NT2/D1 (cell line): ENCODE data around the gene ADAMTSL1.

Source experiments
- SUZ12 ChIP-seq: IDR thresholded peaks from 2 replicates; pipeline ENCODE4 v1.6.1; 2011; ENCODE audit not compliant: insufficient read length, insufficient read depth; ENCODE audit errors: extremely low read depth
- YY1 ChIP-seq: IDR thresholded peaks from 2 replicates; pipeline ENCODE4 v1.6.1; 2011; ENCODE audit not compliant: insufficient read length, insufficient read depth
- ZNF274 ChIP-seq: IDR thresholded peaks from 2 replicates; pipeline ENCODE4 v1.6.1; 2011; ENCODE audit warnings: mild to moderate bottlenecking, low read depth, low read length

DNA sequence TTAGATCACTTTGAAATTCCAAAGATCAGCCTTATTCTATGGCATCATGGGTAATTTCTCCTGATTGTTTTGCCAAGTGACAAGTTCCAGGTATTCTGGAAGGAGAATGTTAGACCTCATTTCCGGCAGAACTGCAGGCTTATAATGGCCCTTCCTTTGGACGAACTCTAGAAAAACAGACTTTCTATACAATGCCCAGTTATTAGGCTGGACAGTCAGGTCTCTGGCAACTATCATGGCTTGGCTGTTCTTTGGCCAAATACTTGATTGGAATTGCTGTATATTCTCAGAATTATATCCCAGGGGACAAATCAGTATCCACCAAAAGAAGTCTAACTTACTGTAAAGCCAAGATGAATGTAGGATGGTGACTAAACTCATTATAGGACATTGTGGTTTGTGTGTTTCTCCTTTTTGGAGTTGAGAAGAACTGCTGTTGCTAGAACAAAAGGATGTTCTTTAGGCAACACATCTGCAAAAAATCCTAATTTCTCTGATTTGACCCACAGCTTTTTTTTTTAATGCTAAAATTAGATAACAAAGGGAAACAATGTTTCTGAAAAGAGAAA is 69.0 kb downstream of the ADAMTSL1 start:
- TF ChIP-seq ZNF274: no peak
- no peak for TF ChIP-seq YY1
- no peak for TF ChIP-seq SUZ12
